H1 (cell line): ENCODE measurements around the gene TNNT1. TPM values are rescaled to one million over a fixed set of nuclear protein-coding genes. Genes with fewer than 3 reads are reported as not detected.

Experiments
- CTCF ChIA-PET: fragments of 300-600 bp; sonication (Branson Sonifier 250); formaldehyde crosslinking; loops from one replicate; lab custom pipeline; 2021; ENCODE audit not compliant: partially characterized antibody; lab: Charles Lee
- POLR2A ChIA-PET: fragments of 300-600 bp; sonication (Branson Sonifier 250); formaldehyde crosslinking; loops from one replicate; lab custom pipeline; 2021; ENCODE audit warnings: inconsistent platforms; ENCODE audit not compliant: partially characterized antibody; lab: Charles Lee
- DNase-seq, 2 experiments: peaks; one replicate each; pipeline versions ENCODE4 v3.0.0 to v3.0.0-alpha.2; 2010 to 2022; ENCODE audit warnings: low spot score in 2 of 2, low read depth in 1 of 2, mixed read lengths in 1 of 2
- FAIRE-seq: peaks from 2 replicates; lab custom pipeline; 2011; peaks lifted over from hg19 to GRCh38; lab: Jason Lieb, UNC
- H2AFZ ChIP-seq: 2 replicates; pipeline ENCODE4 v1.8.1; 2012; ENCODE audit warnings: low read length, inconsistent platforms
- H2AK5ac ChIP-seq: 2 replicates; pipeline ENCODE4 v1.6.1; 2013; ENCODE audit warnings: low read depth, low read length
- H2BK120ac ChIP-seq: replicated peaks from 2 replicates; pipeline ENCODE3; 2013; ENCODE audit warnings: low read depth, low read length, inconsistent platforms
- H2BK12ac ChIP-seq: 2 replicates; pipeline ENCODE4 v1.6.1; 2013; ENCODE audit warnings: low read depth, low read length
- H2BK15ac ChIP-seq: 2 replicates; pipeline ENCODE4 v1.6.1; 2013; ENCODE audit warnings: low read length
- H2BK20ac ChIP-seq: 2 replicates; pipeline ENCODE4 v1.6.1; 2013; ENCODE audit warnings: low read length
- H2BK5ac ChIP-seq: 2 replicates; pipeline ENCODE4 v1.6.1; 2013; ENCODE audit warnings: low read depth, low read length
- H3K14ac ChIP-seq: 2 replicates; pipeline ENCODE4 v1.6.1; 2013; ENCODE audit warnings: inconsistent platforms; ENCODE audit not compliant: insufficient read length
- H3K18ac ChIP-seq: 2 replicates; pipeline ENCODE4 v1.6.1; 2013; ENCODE audit warnings: low read length; ENCODE audit errors: extremely low read depth
- H3K23ac ChIP-seq: 2 replicates; pipeline ENCODE4 v1.6.1; 2013; ENCODE audit warnings: inconsistent platforms; ENCODE audit not compliant: insufficient read length
- H3K23me2 ChIP-seq: 2 replicates; pipeline ENCODE4 v1.6.1; 2013; ENCODE audit warnings: low read depth, low read length
- H3K27ac ChIP-seq: 2 replicates; pipeline ENCODE4 v1.6.1; 2011; ENCODE audit warnings: low read depth, low read length, inconsistent platforms
- H3K27me3 ChIP-seq, 4 experiments: replicated peaks in 1 of 4; 1 replicate in 1 of 4; 2 replicates in 3 of 4; pipeline versions ENCODE4 v1.6.1 to v1.8.1; 2011 to 2013; ENCODE audit warnings: low read length in 3 of 4, mild to moderate bottlenecking in 3 of 4, inconsistent platforms in 2 of 4, mixed read lengths in 2 of 4, moderate library complexity in 1 of 4; ENCODE audit not compliant: control insufficient read depth in 3 of 4, insufficient read depth in 3 of 4; ENCODE audit errors: extremely low read depth in 1 of 4
- H3K36me3 ChIP-seq, 4 experiments: 2 replicates each; pipeline versions ENCODE4 v1.6.1 to v1.8.1; 2011 to 2013; ENCODE audit warnings: mild to moderate bottlenecking in 4 of 4, low read length in 3 of 4, moderate library complexity in 2 of 4, control low read depth in 1 of 4, inconsistent platforms in 1 of 4; ENCODE audit not compliant: insufficient read depth in 4 of 4, control insufficient read depth in 2 of 4
- H3K4ac ChIP-seq: replicated peaks from 2 replicates; pipeline ENCODE3; 2013; ENCODE audit warnings: low read length, low read depth, mixed read lengths, inconsistent platforms; ENCODE audit not compliant: insufficient read length
- H3K4me1 ChIP-seq, 4 experiments: replicated peaks in 1 of 4; 1 replicate in 1 of 4; 2 replicates in 3 of 4; pipeline versions ENCODE4 v1.6.1 to v1.8.1; 2011 to 2013; ENCODE audit warnings: low read length in 3 of 4, inconsistent platforms in 2 of 4, mixed read lengths in 1 of 4; ENCODE audit not compliant: insufficient read depth in 4 of 4, control insufficient read depth in 3 of 4
- H3K4me2 ChIP-seq, 2 experiments: 2 replicates each; pipeline versions ENCODE4 v1.6.1 to v1.8.1; 2011 to 2013; ENCODE audit warnings: low read depth in 2 of 2, low read length in 2 of 2, control low read depth in 1 of 2, inconsistent platforms in 1 of 2, mild to moderate bottlenecking in 1 of 2; ENCODE audit not compliant: insufficient read depth in 1 of 2
- H3K4me3 ChIP-seq, 4 experiments: fragments of 200-600, 300-600 bp in 1 of 4; sonication (generic), shearing (Covaris generic), sonication (Bioruptor Twin) in 1 of 4; 2 replicates each; pipeline versions ENCODE4 v1.5.1 to v1.8.1; 2011 to 2016; ENCODE audit warnings: low read length in 4 of 4, low read depth in 3 of 4, control low read depth in 2 of 4, inconsistent platforms in 2 of 4, mild to moderate bottlenecking in 2 of 4, mixed read lengths in 1 of 4, moderate library complexity in 1 of 4; ENCODE audit not compliant: insufficient read depth in 2 of 4; ENCODE audit errors: extremely low read depth in 1 of 4
- H3K56ac ChIP-seq: replicated peaks from 2 replicates; pipeline ENCODE3; 2013; ENCODE audit warnings: low read depth, mild to moderate bottlenecking, mixed read lengths, low read length, inconsistent platforms; ENCODE audit not compliant: insufficient read length
- H3K79me1 ChIP-seq: 2 replicates; pipeline ENCODE4 v1.6.1; 2013; ENCODE audit warnings: low read depth, low read length, control low read depth
- H3K79me2 ChIP-seq, 2 experiments: 2 replicates each; pipeline versions ENCODE4 v1.6.1 to v1.8.1; 2012 to 2013; ENCODE audit warnings: low read length in 2 of 2, mild to moderate bottlenecking in 2 of 2, inconsistent platforms in 1 of 2; ENCODE audit not compliant: insufficient read depth in 2 of 2, control insufficient read depth in 1 of 2
- H3K9ac ChIP-seq, 4 experiments: replicated peaks in 1 of 4; 1 replicate in 1 of 4; 2 replicates in 3 of 4; pipeline versions ENCODE4 v1.6.1 to v1.8.1; 2011 to 2013; ENCODE audit warnings: low read depth in 3 of 4, low read length in 3 of 4, control low read depth in 2 of 4, mild to moderate bottlenecking in 2 of 4, moderate library complexity in 2 of 4, inconsistent platforms in 1 of 4; ENCODE audit errors: extremely low read depth in 1 of 4
- H3K9me3 ChIP-seq, 2 experiments: 2 replicates each; pipeline versions ENCODE4 v1.6.1 to v1.8.1; 2012 to 2013; ENCODE audit warnings: mild to moderate bottlenecking in 2 of 2, moderate library complexity in 2 of 2, control low read depth in 1 of 2, inconsistent platforms in 1 of 2, low read depth in 1 of 2, low read length in 1 of 2, mixed read lengths in 1 of 2; ENCODE audit not compliant: insufficient read depth in 2 of 2
- H4K20me1 ChIP-seq, 2 experiments: replicated peaks in 1 of 2; 2 replicates each; pipeline versions ENCODE3 to v1.8.1; 2011 to 2013; ENCODE audit warnings: inconsistent platforms in 2 of 2, low read length in 2 of 2, mild to moderate bottlenecking in 1 of 2; ENCODE audit not compliant: insufficient read depth in 2 of 2, control insufficient read depth in 1 of 2
- H4K5ac ChIP-seq: 2 replicates; pipeline ENCODE4 v1.6.1; 2013; ENCODE audit warnings: low read length, low read depth, mixed read lengths, inconsistent platforms; ENCODE audit not compliant: insufficient read length
- H4K8ac ChIP-seq: 2 replicates; pipeline ENCODE4 v1.8.0; 2013; ENCODE audit warnings: mild to moderate bottlenecking, moderate library complexity, low read length, inconsistent platforms; ENCODE audit not compliant: insufficient read depth; ENCODE audit errors: extremely low read depth
- H4K91ac ChIP-seq: replicated peaks from 2 replicates; pipeline ENCODE3; 2013; ENCODE audit warnings: low read length, mixed read lengths, inconsistent platforms; ENCODE audit not compliant: insufficient read length
- CBX5 ChIP-seq: fragments of 300-800, 300-1000 bp; sonication (generic); IDR thresholded peaks from 2 replicates; pipeline ENCODE4 v1.7.1; 2016; ENCODE audit warnings: antibody characterized with exemption, low read length, low read depth
- CHD2 ChIP-seq: IDR thresholded peaks from 2 replicates; pipeline ENCODE4 v1.6.1; 2012; ENCODE audit warnings: low read length, improper control_type of control experiment
- CTBP2 ChIP-seq: IDR thresholded peaks from 2 replicates; pipeline ENCODE4 v1.7.0; 2011; ENCODE audit warnings: borderline replicate concordance, mild to moderate bottlenecking, moderate library complexity, mixed read lengths, low read length; ENCODE audit not compliant: insufficient read depth, insufficient read length
- EGR1 ChIP-seq: IDR thresholded peaks from 2 replicates; pipeline ENCODE4 v1.6.1; 2011; ENCODE audit warnings: low read depth, low read length, borderline replicate concordance
- EZH2 ChIP-seq: fragments of 200-600 bp; sonication (generic); IDR thresholded peaks from 2 replicates; pipeline ENCODE4 v1.7.1; 2012; ENCODE audit warnings: low read depth, mild to moderate bottlenecking, moderate library complexity, low read length, inconsistent platforms; ENCODE audit not compliant: severe bottlenecking
- FOSL1 ChIP-seq: IDR thresholded peaks from 2 replicates; pipeline ENCODE4 v1.6.1; 2011; ENCODE audit warnings: mild to moderate bottlenecking, low read depth, low read length, moderate library complexity; ENCODE audit not compliant: insufficient read depth
- GTF2F1 ChIP-seq: IDR thresholded peaks from 2 replicates; pipeline ENCODE4 v1.6.1; 2012; ENCODE audit warnings: low read depth, low read length, improper control_type of control experiment, borderline replicate concordance
- HDAC6 ChIP-seq: IDR thresholded peaks from one replicate; pipeline ENCODE4 v1.7.1; 2012; ENCODE audit warnings: low read depth, mild to moderate bottlenecking, inconsistent platforms, low read length, moderate library complexity
- TAF1 ChIP-seq: IDR thresholded peaks from 2 replicates; pipeline ENCODE4 v1.6.1; 2011; ENCODE audit warnings: mild to moderate bottlenecking, low read depth, low read length
- TAF7 ChIP-seq: optimal IDR thresholded peaks from 2 replicates; pipeline ENCODE3; 2011; ENCODE audit warnings: low read depth, mild to moderate bottlenecking, inconsistent platforms, low read length, moderate library complexity, borderline replicate concordance
- YY1 ChIP-seq: IDR thresholded peaks from 2 replicates; pipeline ENCODE4 v1.6.1; 2011; ENCODE audit warnings: low read depth, mild to moderate bottlenecking, low read length
- WGBS, 2 experiments: shearing (Covaris generic) in 1 of 2; methylation state at CpG; one replicate each; pipeline versions ENCODE4 v1.1.6 to v1.1.7; 2013 to 2015; ENCODE audit warnings: low lambda C conversion rate in 2 of 2, mixed read lengths in 2 of 2, inconsistent platforms in 1 of 2, low coverage in 1 of 2, missing lambda C conversion rate in 1 of 2; ENCODE audit not compliant: insufficient replicate concordance in 2 of 2, insufficient coverage in 1 of 2, insufficient read length in 1 of 2; ENCODE audit errors: extremely low coverage in 1 of 2, missing lambda C conversion rate in 1 of 2; 5-methylcytosine and 5-hydroxymethylcytosine counted together
- polyA plus RNA-seq, 7 experiments: library from polyadenylated mRNA; depleted of rRNA in 3 of 7; stranded (reverse) in 5 of 7; unstranded in 2 of 7; fragments of >200 nt in 5 of 7; fragments of 200-250 nt in 2 of 7; gene quantifications; 1 replicate in 5 of 7; 2 replicates in 1 of 7; 4 replicates in 1 of 7; pipeline versions ENCODE4 v1.2.1 to v1.2.3, GENCODE V29; 2011 to 2013; ENCODE audit warnings: missing spikeins in 2 of 7, mixed read lengths in 2 of 7
- total RNA-seq: library from RNA; stranded (reverse); fragmentation: NEBNext Ultra II Directional; extraction: Animal tissue kit (Norgen Biotek cat#: 25700); gene quantifications from 2 replicates; pipeline ENCODE4 v1.2.1, GENCODE V29; 2021

The TNNT1 gene
- total and polyA plus RNA-seq, 2 of the 8 experiments (the other 6 are each of a cell fraction or from before 2014, with no cell fraction given) = 69.6 to 107 TPM

DNA sequence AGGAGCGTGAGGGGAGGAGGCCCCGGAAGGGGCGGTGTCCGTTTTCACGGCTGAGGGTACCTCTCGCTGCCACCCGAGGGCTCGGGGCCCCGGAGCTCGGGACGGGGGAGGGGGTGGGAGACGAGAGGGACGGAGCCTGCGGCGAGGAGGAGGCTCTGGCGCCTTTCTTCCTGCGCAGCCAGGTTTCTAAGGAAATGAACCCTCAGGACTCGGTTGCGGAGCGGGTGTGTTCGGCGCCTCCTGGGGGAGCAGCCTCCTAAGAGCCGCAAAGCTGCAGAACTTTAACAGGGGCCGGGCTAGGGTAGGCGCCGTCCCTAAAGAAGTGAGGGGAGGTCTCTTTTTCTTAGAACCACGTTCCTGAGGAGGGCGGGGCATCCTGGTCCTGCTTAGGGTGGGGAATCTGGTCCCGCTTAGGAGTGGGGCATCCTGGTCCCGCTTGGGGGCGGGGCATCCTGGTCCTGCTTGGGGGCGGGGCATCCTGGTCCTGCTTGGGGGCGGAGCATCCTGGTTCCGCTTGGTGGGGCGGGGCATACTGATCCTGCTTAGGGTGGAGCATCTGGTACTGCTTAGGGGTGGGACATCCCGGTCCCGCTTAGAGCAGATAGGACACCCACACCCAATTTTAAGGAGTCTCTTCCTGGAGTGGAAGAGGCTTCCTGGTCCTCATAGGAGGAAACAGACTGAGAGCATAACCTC, 24.9 kb upstream of the TNNT1 start:
- H3K27ac ChIP-seq = no peak overlapping the region
- no peak overlapping the region for H2BK5ac ChIP-seq
- peak overlapping the region; percentile 48; the same call in 1 of the 2 replicates for H3K18ac ChIP-seq
- H4K8ac ChIP-seq = no peak overlapping the region
- H4K5ac ChIP-seq = peak overlapping the region; percentile 28
- H3K56ac ChIP-seq = peak overlapping the region; percentile 7
- ChIA-PET POLR2A (interaction anchor here (1.0 to 2.3 kb wide), 9 partner anchors 9 to 425 kb away, joined by 3 to 14 read pairs (median 4); partner anchors contain the start of genes FIZ1 and UBE2S), CTCF (interaction anchor here (0.6 to 3.2 kb wide), 12 partner anchors 8 to 992 kb away, joined by 3 to 28 read pairs (median 4); partner anchors contain the start of genes DNAAF3 and TNNI3)
- no peak overlapping the region for H4K91ac ChIP-seq
- FAIRE-seq = no peak
- H3K9ac ChIP-seq = no peak overlapping the region; a peak in 1 of 7 replicates
- no peak overlapping the region for H3K23ac ChIP-seq
- no peak overlapping the region for H2AK5ac ChIP-seq
- H2BK15ac ChIP-seq = peak overlapping the region; percentile 72; the same call in 1 of the 2 replicates
- H2BK12ac ChIP-seq = peak overlapping the region; percentile 60; the same call in 1 of the 2 replicates
- DNase-seq = peak in 1 of 2 experiments; percentile 99
- no peaks in the 10 kb centered on the region for H3K36me3 ChIP-seq
- peaks cover 2 to 51% (median 28%) of the 10 kb centered on the region in 4 experiments; a peak in 6 of 7 replicates for H3K27me3 ChIP-seq
- WGBS, 2 experiments = 3% methylated on average over 14 of the region's 37 CpGs; no CpG with 5 or more reads in 1 of the 2 experiments
- H2BK20ac ChIP-seq = no peak overlapping the region
- H3K9me3 ChIP-seq = no peaks in the 10 kb centered on the region
- H3K4ac ChIP-seq = no peak overlapping the region
- H3K4me2 ChIP-seq = peak overlapping the region; percentile 87 to 97
- no peaks in the 10 kb centered on the region for H3K79me1 ChIP-seq
- H4K20me1 ChIP-seq = no peaks in the 10 kb centered on the region
- H3K4me3 ChIP-seq = peak overlapping the region; percentile 60 to 77 (median 73)
- peaks cover 13% of the 10 kb centered on the region; the same call in 1 of the 2 replicates for H3K23me2 ChIP-seq
- H2AFZ ChIP-seq = peak overlapping the region; percentile 5; the same call in 1 of the 2 replicates
- H3K4me1 ChIP-seq = peaks cover 5 to 21% (median 14%) of the 10 kb centered on the region in 4 experiments
- H2BK120ac ChIP-seq = no peak overlapping the region
- H3K14ac ChIP-seq = no peak overlapping the region
- H3K79me2 ChIP-seq = no peaks in the 10 kb centered on the region
- TF ChIP-seq EZH2 (no peak), YY1 (no peak), EGR1 (no peak), TAF1 (no peak), GTF2F1 (no peak), CHD2 (no peak), HDAC6 (no peak), CTBP2 (no peak), TAF7 (no peak), FOSL1 (no peak), CBX5 (no peak)
